ENCODE measurements around the gene LRP2BP. TPM values are rescaled to one million over a fixed set of nuclear protein-coding genes. Genes with fewer than 3 reads are reported as not detected.

Gene LRP2BP
- total RNA-seq, 1 experiment from 2014 or later, result 0.33 TPM

GRCh38 chr4:185339941-185340340 lies 55.8 kb downstream of the LRP2BP start (continued):
- TF ChIP-seq ERG (CRISPR knock-in tag; IDR thresholded peaks at IDR 0.05) (no peak), ATF2 (CRISPR knock-in tag; IDR thresholded peaks at IDR 0.05; ENCODE audit: borderline replicate concordance, low read depth) (no peak), ZNF671 (CRISPR knock-in tag; IDR thresholded peaks at IDR 0.05) (no peak), PREB (CRISPR knock-in tag; IDR thresholded peaks at IDR 0.05; ENCODE audit: borderline replicate concordance) (no peak), JAZF1 (CRISPR knock-in tag; IDR thresholded peaks at IDR 0.05) (no peak), CTCF (IDR thresholded peaks at IDR 0.05) (no peak), ZNF416 (CRISPR knock-in tag; IDR thresholded peaks at IDR 0.05) (no peak), ESRRA (CRISPR knock-in tag; IDR thresholded peaks at IDR 0.05; ENCODE audit: borderline replicate concordance) (no peak), NR1H2 (CRISPR knock-in tag; IDR thresholded peaks at IDR 0.05) (no peak), RELA (CRISPR knock-in tag; IDR thresholded peaks at IDR 0.05; ENCODE audit: borderline replicate concordance) (no peak), CREB1 (CRISPR knock-in tag; IDR thresholded peaks at IDR 0.05) (no peak), TEAD1 (CRISPR knock-in tag; IDR thresholded peaks at IDR 0.05) (no peak), JUN (CRISPR knock-in tag; IDR thresholded peaks at IDR 0.05) (no peak), CBFB (CRISPR knock-in tag; IDR thresholded peaks at IDR 0.05; ENCODE audit: low read depth) (no peak), AFF4 (CRISPR knock-in tag; IDR thresholded peaks at IDR 0.05; ENCODE audit: borderline replicate concordance) (no peak)

GRCh38 chr4:185335579-185335978 lies 60.1 kb downstream of the LRP2BP start:
- no peak for ATAC-seq
- H3K4me1 Mint-ChIP-seq, result peaks cover 20% of the 10 kb centered on the region
- no peak overlapping the region for H3K27ac Mint-ChIP-seq
- POLR2A ChIA-PET, result no interaction called here
- H3K4me3 Mint-ChIP-seq, result no peak overlapping the region
- no peaks in the 10 kb centered on the region for H3K27me3 Mint-ChIP-seq (ENCODE audit: low read depth)
- CTCF ChIA-PET, result no interaction called here
- DNase-seq (ENCODE audit: low spot score), result no peak
- H3K9me3 Mint-ChIP-seq, result peaks cover 12% of the 10 kb centered on the region
- peaks cover 21% of the 10 kb centered on the region for H3K36me3 Mint-ChIP-seq
- TF ChIP-seq PREB (CRISPR knock-in tag; IDR thresholded peaks at IDR 0.05; ENCODE audit: borderline replicate concordance) (no peak), GRHL2 (CRISPR knock-in tag; IDR thresholded peaks at IDR 0.05; ENCODE audit: insufficient replicate concordance, severe bottlenecking) (no peak), E2F4 (CRISPR knock-in tag; IDR thresholded peaks at IDR 0.05; ENCODE audit: borderline replicate concordance, low read depth) (no peak), ZNF263 (CRISPR knock-in tag; IDR thresholded peaks at IDR 0.05; ENCODE audit: low read depth) (no peak), PRRX2 (CRISPR knock-in tag; IDR thresholded peaks at IDR 0.05) (no peak), ZMAT4 (CRISPR knock-in tag; IDR thresholded peaks at IDR 0.05) (no peak), ATF1 (CRISPR knock-in tag; IDR thresholded peaks at IDR 0.05) (no peak), SMAD4 (CRISPR knock-in tag; IDR thresholded peaks at IDR 0.05) (no peak), ZNF396 (CRISPR knock-in tag; IDR thresholded peaks at IDR 0.05; ENCODE audit: borderline replicate concordance) (no peak), CREB1 (CRISPR knock-in tag; IDR thresholded peaks at IDR 0.05) (no peak), IRF1 (CRISPR knock-in tag; IDR thresholded peaks at IDR 0.05) (no peak), HMGA2 (CRISPR knock-in tag; IDR thresholded peaks at IDR 0.05) (no peak)

All from WTC11 (cell line).